Stimulated activated naive CD4-positive, alpha-beta T cell (primary cell): Measurements from ENCODE around the gene CCDC192.
"Not testable (repeated sequence)": the region's sequence is repeated elsewhere in the genome, so short reads cannot be mapped to it uniquely, and the experiment has no call there.

ENCODE experiments used
- DNase-seq, 6 experiments: peaks; one replicate each; lab custom pipeline; 2025; lab: John Stamatoyannopoulos, UW

The CCDC192 gene

GRCh38 chr5:127702926-127703561 lies at the start of gene CCDC192:
Gene CCDC192, plus strand, starts transcription at chr5:127703391. Its CDS starts 55 bp downstream, at chr5:127703446.
- no peak for DNase-seq

DNA sequence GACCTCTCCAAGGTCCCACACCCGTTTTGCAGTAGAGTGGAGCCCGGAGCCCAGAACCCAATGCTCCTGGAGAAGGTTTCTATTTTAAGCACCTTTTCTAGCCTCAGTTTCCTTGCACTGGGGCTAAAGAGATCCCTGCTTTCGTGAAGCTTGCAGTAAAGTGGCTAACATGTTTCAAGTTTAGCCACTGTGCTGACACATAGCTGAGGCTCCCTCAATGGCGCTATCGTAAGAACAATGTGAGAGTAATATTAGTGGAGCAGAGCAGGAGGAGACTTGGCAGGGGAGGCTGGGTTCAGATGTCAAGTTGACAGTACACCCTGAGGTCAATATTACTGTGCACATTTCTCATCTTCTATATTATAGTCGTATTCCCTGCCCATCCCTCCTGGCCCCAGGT lies 46.4 kb upstream of the CCDC192 start:
- no peak for DNase-seq

- DNase-seq, result no peak
These were observed 43.0 kb upstream of the CCDC192 start for GRCh38 chr5:127660047-127660733.

DNA sequence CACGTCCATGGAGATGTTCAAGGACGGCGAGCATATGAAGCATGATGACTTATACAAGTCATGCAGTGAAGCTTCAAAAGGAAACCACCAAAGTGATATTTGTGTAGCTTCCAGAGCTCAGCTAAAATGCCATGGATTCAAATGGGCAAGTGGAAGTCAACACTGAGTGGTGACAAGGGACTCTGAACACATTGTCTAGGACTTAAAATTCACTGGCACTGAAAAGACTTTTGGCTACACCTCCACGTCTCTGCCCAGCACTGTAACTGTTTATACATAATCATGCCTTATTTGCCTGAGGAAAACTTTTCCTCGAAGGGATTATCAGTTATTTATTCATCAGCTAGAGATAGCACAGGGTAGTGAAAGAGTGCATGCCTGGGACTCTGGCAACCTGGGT lies 39.1 kb upstream of the CCDC192 start:
- DNase-seq, result no peak

DNA sequence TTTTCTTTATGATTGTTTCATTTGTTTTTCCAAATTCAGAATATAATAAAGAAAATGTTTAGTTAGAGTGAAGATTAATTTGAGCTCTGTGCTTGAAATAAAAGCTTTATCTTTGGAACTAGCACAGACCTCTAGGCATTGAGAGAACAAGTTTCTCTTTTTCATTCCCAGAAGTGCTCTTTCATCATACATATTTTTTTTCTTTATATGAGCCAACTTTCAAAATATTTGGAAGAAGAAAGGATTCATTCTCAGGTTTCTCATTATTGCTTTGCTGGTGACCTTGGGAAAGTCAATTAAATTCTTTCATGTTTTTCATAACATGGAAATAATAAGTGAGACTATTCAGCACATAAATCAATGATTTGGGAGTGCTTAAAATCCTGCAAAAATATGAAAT lies 37.5 kb upstream of the CCDC192 start:
- DNase-seq, result no peak

GRCh38 chr5:127666043-127666716 lies 37.0 kb upstream of the CCDC192 start:
- no peak for DNase-seq

GRCh38 chr5:127667926-127668325 lies 35.3 kb upstream of the CCDC192 start:
- no peak for DNase-seq

- no peak for DNase-seq
These were observed 32.0 kb upstream of the CCDC192 start for GRCh38 chr5:127671218-127671617.

GRCh38 chr5:127673117-127673800 lies 29.9 kb upstream of the CCDC192 start:
- no peak for DNase-seq

- not testable (repeated sequence) for DNase-seq
These were observed 26.2 kb upstream of the CCDC192 start for GRCh38 chr5:127676951-127677350.

GRCh38 chr5:127679691-127680330 lies 23.4 kb upstream of the CCDC192 start:
- not testable (repeated sequence) for DNase-seq

DNA sequence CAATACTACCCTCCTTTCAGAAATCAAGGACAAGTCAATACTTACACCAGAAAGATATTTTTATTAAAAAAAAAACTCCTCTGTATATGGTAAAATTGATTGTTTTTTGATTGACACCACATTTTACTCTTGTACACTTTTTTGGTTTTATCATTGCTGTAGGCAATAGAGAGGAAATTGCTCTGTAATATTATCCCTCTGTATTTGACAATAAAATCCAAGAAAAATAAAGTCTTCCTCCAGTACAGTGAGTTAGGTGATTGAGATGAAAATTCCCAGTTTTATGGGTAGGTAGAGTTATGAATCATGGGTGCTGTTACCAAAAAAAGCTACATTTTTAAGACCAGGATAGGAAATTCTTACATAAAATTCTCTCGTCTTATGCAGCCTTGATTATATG lies 22.6 kb upstream of the CCDC192 start:
- no peak for DNase-seq

- no peak for DNase-seq
These were observed 20.2 kb upstream of the CCDC192 start for GRCh38 chr5:127683008-127683407.

DNA sequence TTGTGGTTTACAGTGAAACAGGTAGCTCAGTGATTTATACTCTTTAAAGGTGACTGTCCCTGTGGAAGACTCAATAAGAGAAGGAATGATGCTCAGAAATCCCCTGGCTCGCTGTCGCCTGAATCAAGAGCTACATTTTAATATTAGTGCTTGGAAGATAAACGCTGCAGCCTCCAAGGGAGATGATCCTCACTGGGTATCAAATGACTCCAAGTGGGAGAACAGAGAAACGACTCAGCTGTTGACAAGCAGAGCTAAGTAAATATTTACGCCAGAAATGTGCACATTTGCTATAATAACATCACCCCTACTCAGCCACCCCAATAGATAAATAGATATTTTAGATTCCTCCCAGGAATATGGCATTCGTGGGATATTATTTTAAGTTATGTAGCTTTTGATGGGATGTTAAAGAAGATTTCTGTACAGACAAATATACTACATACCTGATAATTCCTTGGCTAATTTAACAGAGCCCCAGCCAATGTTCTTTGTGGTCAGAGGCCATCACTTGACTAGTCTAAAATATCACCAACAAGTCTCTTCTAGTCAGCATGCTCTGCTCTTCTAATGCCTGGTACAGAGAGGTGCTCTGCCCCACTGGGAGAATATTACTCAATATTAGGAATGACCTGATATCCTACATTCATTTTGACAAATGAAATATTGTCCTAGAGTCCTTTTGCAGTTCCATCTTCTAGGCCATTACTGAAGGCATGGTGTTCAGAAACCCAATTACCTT lies 18.3 kb upstream of the CCDC192 start:
- no peak for DNase-seq

- DNase-seq, result no peak
These were observed 17.5 kb upstream of the CCDC192 start for GRCh38 chr5:127685662-127686061.

GRCh38 chr5:127686424-127686823 lies 16.8 kb upstream of the CCDC192 start:
- DNase-seq, result no peak

DNA sequence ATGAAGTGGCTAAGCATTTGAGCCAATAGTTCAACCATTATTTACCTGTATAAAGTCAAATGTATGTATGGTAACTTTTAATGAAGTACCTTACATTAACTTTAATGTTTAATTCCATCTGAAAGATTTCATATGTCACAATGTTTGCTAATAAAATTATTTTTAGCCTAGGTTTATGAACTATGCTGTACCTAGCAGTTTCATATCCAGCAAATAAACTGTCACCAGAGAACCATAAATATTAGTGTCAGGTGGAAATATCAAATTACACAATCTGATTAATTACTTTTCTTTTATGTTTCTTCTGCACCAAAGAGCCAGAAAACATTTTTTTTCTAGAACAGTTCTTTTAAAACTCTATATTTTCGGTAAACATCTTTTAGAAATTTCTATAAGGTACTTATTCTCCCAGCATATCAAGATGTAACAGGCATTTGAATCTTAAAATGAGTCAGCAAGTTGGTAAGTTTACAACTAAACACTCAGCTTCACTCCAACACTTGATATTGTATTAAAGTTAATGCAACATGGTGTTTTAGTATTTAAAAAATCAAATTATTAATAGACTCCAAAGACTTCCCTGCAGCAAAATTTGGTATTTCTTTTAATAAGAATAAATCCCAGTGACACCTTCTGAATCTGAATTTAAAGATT lies 8.5 kb upstream of the CCDC192 start:
- DNase-seq, result no peak

DNA sequence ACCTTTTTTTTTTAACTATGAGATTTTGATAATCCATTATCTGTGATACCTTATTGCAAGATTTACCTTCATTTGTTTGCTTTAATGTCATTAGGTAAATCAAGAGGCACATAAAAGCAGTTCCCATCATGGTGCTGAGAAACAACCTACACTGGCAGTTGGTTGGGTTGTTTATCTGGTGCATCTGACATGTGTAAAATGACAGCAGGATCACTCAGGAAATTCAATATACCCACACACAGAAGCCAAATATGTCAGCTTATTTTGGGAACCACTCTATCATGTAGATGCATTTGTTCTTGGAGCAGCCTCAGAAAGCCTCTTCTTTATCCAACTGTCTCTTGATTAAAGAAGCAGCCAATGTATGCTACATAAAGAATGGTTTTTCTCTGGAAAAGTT lies 7.8 kb upstream of the CCDC192 start:
- DNase-seq, result no peak

GRCh38 chr5:127696683-127697082 lies 6.5 kb upstream of the CCDC192 start:
- DNase-seq, result no peak

DNA sequence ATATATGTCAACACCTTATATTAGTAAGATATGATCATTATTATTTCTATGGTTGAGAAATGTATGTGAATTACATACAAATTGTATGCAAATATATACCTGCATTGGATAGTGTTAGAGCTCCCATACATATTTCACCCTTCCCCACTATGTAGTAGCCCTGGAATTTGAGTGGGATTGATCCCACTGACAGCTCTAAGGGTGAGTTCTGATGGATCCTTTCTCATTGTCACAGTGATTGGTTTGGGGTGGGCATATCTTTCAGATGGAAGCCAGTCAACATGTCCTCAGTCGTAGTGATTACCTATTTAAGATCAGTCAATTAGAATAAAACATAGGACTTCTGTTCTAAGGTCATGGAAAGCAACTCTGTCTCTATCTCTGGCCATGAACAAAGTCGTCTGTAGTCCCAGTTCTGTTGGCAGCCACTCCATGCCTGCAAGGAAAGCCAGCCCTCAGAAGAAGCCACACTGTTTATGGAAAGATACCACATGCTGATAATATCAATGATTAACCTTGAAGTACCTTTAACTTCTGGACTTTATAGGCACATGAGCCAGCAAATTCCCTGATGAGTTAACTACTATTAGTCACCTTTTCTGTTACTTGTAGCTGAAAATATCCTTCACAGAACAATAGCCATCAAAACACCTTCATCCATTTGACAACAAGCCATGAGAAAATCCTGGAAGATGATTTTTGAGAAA lies 5.1 kb upstream of the CCDC192 start:
- DNase-seq, result no peak
